H1 (cell line): Measurements from ENCODE around the gene EPM2A. TPM values are rescaled to one million over a fixed set of nuclear protein-coding genes. Genes with fewer than 3 reads are reported as not detected.

Experiments
- CTCF ChIA-PET: fragments of 300-600 bp; sonication (Branson Sonifier 250); formaldehyde crosslinking; loops from one replicate; lab custom pipeline; 2021; ENCODE audit not compliant: partially characterized antibody; lab: Charles Lee
- POLR2A ChIA-PET: fragments of 300-600 bp; sonication (Branson Sonifier 250); formaldehyde crosslinking; loops from one replicate; lab custom pipeline; 2021; ENCODE audit warnings: inconsistent platforms; ENCODE audit not compliant: partially characterized antibody; lab: Charles Lee
- DNase-seq, 2 experiments: peaks; one replicate each; pipeline versions ENCODE4 v3.0.0 to v3.0.0-alpha.2; 2010 to 2022; ENCODE audit warnings: low spot score in 2 of 2, low read depth in 1 of 2, mixed read lengths in 1 of 2
- FAIRE-seq: peaks from 2 replicates; lab custom pipeline; 2011; peaks lifted over from hg19 to GRCh38; lab: Jason Lieb, UNC
- H2AFZ ChIP-seq: 2 replicates; pipeline ENCODE4 v1.8.1; 2012; ENCODE audit warnings: low read length, inconsistent platforms
- H2AK5ac ChIP-seq: 2 replicates; pipeline ENCODE4 v1.6.1; 2013; ENCODE audit warnings: low read depth, low read length
- H2BK120ac ChIP-seq: replicated peaks from 2 replicates; pipeline ENCODE3; 2013; ENCODE audit warnings: low read depth, low read length, inconsistent platforms
- H2BK12ac ChIP-seq: 2 replicates; pipeline ENCODE4 v1.6.1; 2013; ENCODE audit warnings: low read depth, low read length
- H2BK15ac ChIP-seq: 2 replicates; pipeline ENCODE4 v1.6.1; 2013; ENCODE audit warnings: low read length
- H2BK20ac ChIP-seq: 2 replicates; pipeline ENCODE4 v1.6.1; 2013; ENCODE audit warnings: low read length
- H2BK5ac ChIP-seq: 2 replicates; pipeline ENCODE4 v1.6.1; 2013; ENCODE audit warnings: low read depth, low read length
- H3K14ac ChIP-seq: 2 replicates; pipeline ENCODE4 v1.6.1; 2013; ENCODE audit warnings: inconsistent platforms; ENCODE audit not compliant: insufficient read length
- H3K18ac ChIP-seq: 2 replicates; pipeline ENCODE4 v1.6.1; 2013; ENCODE audit warnings: low read length; ENCODE audit errors: extremely low read depth
- H3K23ac ChIP-seq: 2 replicates; pipeline ENCODE4 v1.6.1; 2013; ENCODE audit warnings: inconsistent platforms; ENCODE audit not compliant: insufficient read length
- H3K23me2 ChIP-seq: 2 replicates; pipeline ENCODE4 v1.6.1; 2013; ENCODE audit warnings: low read depth, low read length
- H3K27ac ChIP-seq: 2 replicates; pipeline ENCODE4 v1.6.1; 2011; ENCODE audit warnings: low read depth, low read length, inconsistent platforms
- H3K27me3 ChIP-seq, 4 experiments: replicated peaks in 1 of 4; 1 replicate in 1 of 4; 2 replicates in 3 of 4; pipeline versions ENCODE4 v1.6.1 to v1.8.1; 2011 to 2013; ENCODE audit warnings: low read length in 3 of 4, mild to moderate bottlenecking in 3 of 4, inconsistent platforms in 2 of 4, mixed read lengths in 2 of 4, moderate library complexity in 1 of 4; ENCODE audit not compliant: control insufficient read depth in 3 of 4, insufficient read depth in 3 of 4; ENCODE audit errors: extremely low read depth in 1 of 4
- H3K36me3 ChIP-seq, 4 experiments: 2 replicates each; pipeline versions ENCODE4 v1.6.1 to v1.8.1; 2011 to 2013; ENCODE audit warnings: mild to moderate bottlenecking in 4 of 4, low read length in 3 of 4, moderate library complexity in 2 of 4, control low read depth in 1 of 4, inconsistent platforms in 1 of 4; ENCODE audit not compliant: insufficient read depth in 4 of 4, control insufficient read depth in 2 of 4
- H3K4ac ChIP-seq: replicated peaks from 2 replicates; pipeline ENCODE3; 2013; ENCODE audit warnings: low read length, low read depth, mixed read lengths, inconsistent platforms; ENCODE audit not compliant: insufficient read length
- H3K4me1 ChIP-seq, 4 experiments: replicated peaks in 1 of 4; 1 replicate in 1 of 4; 2 replicates in 3 of 4; pipeline versions ENCODE4 v1.6.1 to v1.8.1; 2011 to 2013; ENCODE audit warnings: low read length in 3 of 4, inconsistent platforms in 2 of 4, mixed read lengths in 1 of 4; ENCODE audit not compliant: insufficient read depth in 4 of 4, control insufficient read depth in 3 of 4
- H3K4me2 ChIP-seq, 2 experiments: 2 replicates each; pipeline versions ENCODE4 v1.6.1 to v1.8.1; 2011 to 2013; ENCODE audit warnings: low read depth in 2 of 2, low read length in 2 of 2, control low read depth in 1 of 2, inconsistent platforms in 1 of 2, mild to moderate bottlenecking in 1 of 2; ENCODE audit not compliant: insufficient read depth in 1 of 2
- H3K4me3 ChIP-seq, 4 experiments: fragments of 200-600, 300-600 bp in 1 of 4; sonication (generic), shearing (Covaris generic), sonication (Bioruptor Twin) in 1 of 4; 2 replicates each; pipeline versions ENCODE4 v1.5.1 to v1.8.1; 2011 to 2016; ENCODE audit warnings: low read length in 4 of 4, low read depth in 3 of 4, control low read depth in 2 of 4, inconsistent platforms in 2 of 4, mild to moderate bottlenecking in 2 of 4, mixed read lengths in 1 of 4, moderate library complexity in 1 of 4; ENCODE audit not compliant: insufficient read depth in 2 of 4; ENCODE audit errors: extremely low read depth in 1 of 4
- H3K56ac ChIP-seq: replicated peaks from 2 replicates; pipeline ENCODE3; 2013; ENCODE audit warnings: low read depth, mild to moderate bottlenecking, mixed read lengths, low read length, inconsistent platforms; ENCODE audit not compliant: insufficient read length
- H3K79me1 ChIP-seq: 2 replicates; pipeline ENCODE4 v1.6.1; 2013; ENCODE audit warnings: low read depth, low read length, control low read depth
- H3K79me2 ChIP-seq, 2 experiments: 2 replicates each; pipeline versions ENCODE4 v1.6.1 to v1.8.1; 2012 to 2013; ENCODE audit warnings: low read length in 2 of 2, mild to moderate bottlenecking in 2 of 2, inconsistent platforms in 1 of 2; ENCODE audit not compliant: insufficient read depth in 2 of 2, control insufficient read depth in 1 of 2
- H3K9ac ChIP-seq, 4 experiments: replicated peaks in 1 of 4; 1 replicate in 1 of 4; 2 replicates in 3 of 4; pipeline versions ENCODE4 v1.6.1 to v1.8.1; 2011 to 2013; ENCODE audit warnings: low read depth in 3 of 4, low read length in 3 of 4, control low read depth in 2 of 4, mild to moderate bottlenecking in 2 of 4, moderate library complexity in 2 of 4, inconsistent platforms in 1 of 4; ENCODE audit errors: extremely low read depth in 1 of 4
- H3K9me3 ChIP-seq, 2 experiments: 2 replicates each; pipeline versions ENCODE4 v1.6.1 to v1.8.1; 2012 to 2013; ENCODE audit warnings: mild to moderate bottlenecking in 2 of 2, moderate library complexity in 2 of 2, control low read depth in 1 of 2, inconsistent platforms in 1 of 2, low read depth in 1 of 2, low read length in 1 of 2, mixed read lengths in 1 of 2; ENCODE audit not compliant: insufficient read depth in 2 of 2
- H4K20me1 ChIP-seq, 2 experiments: replicated peaks in 1 of 2; 2 replicates each; pipeline versions ENCODE3 to v1.8.1; 2011 to 2013; ENCODE audit warnings: inconsistent platforms in 2 of 2, low read length in 2 of 2, mild to moderate bottlenecking in 1 of 2; ENCODE audit not compliant: insufficient read depth in 2 of 2, control insufficient read depth in 1 of 2
- H4K5ac ChIP-seq: 2 replicates; pipeline ENCODE4 v1.6.1; 2013; ENCODE audit warnings: low read length, low read depth, mixed read lengths, inconsistent platforms; ENCODE audit not compliant: insufficient read length
- H4K8ac ChIP-seq: 2 replicates; pipeline ENCODE4 v1.8.0; 2013; ENCODE audit warnings: mild to moderate bottlenecking, moderate library complexity, low read length, inconsistent platforms; ENCODE audit not compliant: insufficient read depth; ENCODE audit errors: extremely low read depth
- H4K91ac ChIP-seq: replicated peaks from 2 replicates; pipeline ENCODE3; 2013; ENCODE audit warnings: low read length, mixed read lengths, inconsistent platforms; ENCODE audit not compliant: insufficient read length
- CBX8 ChIP-seq: fragments of 300-800, 300-1000 bp; sonication (generic); IDR thresholded peaks from 2 replicates; pipeline ENCODE4 v1.7.1; 2016; ENCODE audit warnings: low read depth, low read length, borderline replicate concordance
- CHD2 ChIP-seq: IDR thresholded peaks from 2 replicates; pipeline ENCODE4 v1.6.1; 2012; ENCODE audit warnings: low read length, improper control_type of control experiment
- JUN ChIP-seq: IDR thresholded peaks from 2 replicates; pipeline ENCODE4 v1.6.1; 2011; ENCODE audit warnings: low read depth, mild to moderate bottlenecking, improper control_type of control experiment, low read length
- KDM5A ChIP-seq: fragments of 200-600 bp; IDR thresholded peaks from 2 replicates; pipeline ENCODE4 v1.7.1; 2012; ENCODE audit warnings: mild to moderate bottlenecking, low read length, inconsistent platforms, mixed read lengths
- POLR2AphosphoS5 ChIP-seq: IDR thresholded peaks from 2 replicates; pipeline ENCODE4 v1.6.1; 2011; ENCODE audit warnings: low read depth, low read length
- ZNF274 ChIP-seq: IDR thresholded peaks from 2 replicates; pipeline ENCODE4 v1.7.0; 2012; ENCODE audit warnings: low read length, borderline replicate concordance; ENCODE audit errors: extremely low read depth
- WGBS, 2 experiments: shearing (Covaris generic) in 1 of 2; methylation state at CpG; one replicate each; pipeline versions ENCODE4 v1.1.6 to v1.1.7; 2013 to 2015; ENCODE audit warnings: low lambda C conversion rate in 2 of 2, mixed read lengths in 2 of 2, inconsistent platforms in 1 of 2, low coverage in 1 of 2, missing lambda C conversion rate in 1 of 2; ENCODE audit not compliant: insufficient replicate concordance in 2 of 2, insufficient coverage in 1 of 2, insufficient read length in 1 of 2; ENCODE audit errors: extremely low coverage in 1 of 2, missing lambda C conversion rate in 1 of 2; 5-methylcytosine and 5-hydroxymethylcytosine counted together
- polyA plus RNA-seq, 7 experiments: library from polyadenylated mRNA; depleted of rRNA in 3 of 7; stranded (reverse) in 5 of 7; unstranded in 2 of 7; fragments of >200 nt in 5 of 7; fragments of 200-250 nt in 2 of 7; gene quantifications; 1 replicate in 5 of 7; 2 replicates in 1 of 7; 4 replicates in 1 of 7; pipeline versions ENCODE4 v1.2.1 to v1.2.3, GENCODE V29; 2011 to 2013; ENCODE audit warnings: missing spikeins in 2 of 7, mixed read lengths in 2 of 7
- total RNA-seq: library from RNA; stranded (reverse); fragmentation: NEBNext Ultra II Directional; extraction: Animal tissue kit (Norgen Biotek cat#: 25700); gene quantifications from 2 replicates; pipeline ENCODE4 v1.2.1, GENCODE V29; 2021
- TF ChIP-seq, protein P1 (sequence below), 3 experiments: IDR thresholded peaks; 1 replicate in 2 of 3; 2 replicates in 1 of 3; pipeline versions ENCODE4 v1.5.1 to v1.6.1; 2011; ENCODE audit warnings: low read length in 3 of 3, mild to moderate bottlenecking in 3 of 3, inconsistent platforms in 2 of 3, low read depth in 1 of 3, moderate library complexity in 1 of 3; ENCODE audit not compliant: insufficient read depth in 1 of 3; ENCODE audit errors: control extremely low read depth in 1 of 3
- TF ChIP-seq, protein P2 (sequence below): IDR thresholded peaks from 2 replicates; pipeline ENCODE4 v1.6.1; 2012; ENCODE audit warnings: low read length, inconsistent platforms
- TF ChIP-seq, protein P3 (sequence below): IDR thresholded peaks from 2 replicates; pipeline ENCODE4 v1.6.1; 2011; ENCODE audit warnings: low read length, improper control_type of control experiment

Gene EPM2A
- total and polyA plus RNA-seq, 2 of the 8 experiments (the other 6 are each of a cell fraction or from before 2014, with no cell fraction given): 2.3 to 6.2 TPM

DNA sequence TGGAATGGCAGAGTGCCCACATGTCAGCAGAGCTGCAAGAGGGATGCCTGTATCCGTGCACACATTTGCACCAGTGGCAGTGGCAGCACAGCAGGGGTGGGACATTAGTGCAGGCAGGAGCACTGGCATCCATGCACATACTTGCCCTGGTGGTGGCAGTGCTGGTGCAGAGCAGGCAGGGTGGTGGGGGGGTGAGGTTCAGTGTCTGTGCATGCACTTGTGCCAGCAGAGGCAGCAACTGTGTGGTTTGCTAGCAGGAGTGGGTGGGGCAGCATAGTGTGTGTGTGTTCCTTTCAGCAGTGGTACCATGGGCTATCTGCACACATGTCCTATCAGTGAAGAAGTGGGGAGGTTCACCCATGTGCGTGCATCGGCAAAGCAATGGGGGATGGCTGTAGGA is 151.6 kb downstream of the EPM2A start:
- H3K79me1 ChIP-seq: no peaks in the 10 kb centered on the region
- H3K4me1 ChIP-seq: peaks cover 0 to 4% (median 1%) of the 10 kb centered on the region in 4 experiments; a peak in 2 of 7 replicates
- no peak overlapping the region for H3K56ac ChIP-seq
- no peak overlapping the region for H2AFZ ChIP-seq
- H2BK120ac ChIP-seq: no peak overlapping the region
- H3K14ac ChIP-seq: no peak overlapping the region
- H3K23me2 ChIP-seq: no peaks in the 10 kb centered on the region
- no peaks in the 10 kb centered on the region for H3K79me2 ChIP-seq
- H3K4ac ChIP-seq: no peak overlapping the region
- no peak overlapping the region for H4K8ac ChIP-seq
- H3K9me3 ChIP-seq: no peaks in the 10 kb centered on the region; a peak in 1 of 4 replicates
- FAIRE-seq (no peak), DNase-seq (no peak)
- H3K4me3 ChIP-seq: no peak overlapping the region
- H3K36me3 ChIP-seq: no peaks in the 10 kb centered on the region
- no peak overlapping the region for H2BK15ac ChIP-seq
- H3K4me2 ChIP-seq: no peak overlapping the region
- no peak overlapping the region for H2BK5ac ChIP-seq
- CTCF ChIA-PET: no interaction called here
- H2BK20ac ChIP-seq: no peak overlapping the region
- H2AK5ac ChIP-seq: peak overlapping the region; percentile 70
- WGBS, 2 experiments: 85% methylated on average over 3 of the region's 3 CpGs; no CpG with 5 or more reads in 1 of the 2 experiments
- peaks cover 0 to 1% of the 10 kb centered on the region in 2 experiments for H4K20me1 ChIP-seq
- no peak overlapping the region for H3K23ac ChIP-seq
- no peak overlapping the region for H4K5ac ChIP-seq
- no peak overlapping the region for H4K91ac ChIP-seq
- H3K9ac ChIP-seq: no peak overlapping the region; a peak in 1 of 7 replicates
- H2BK12ac ChIP-seq: no peak overlapping the region; the same call in 1 of the 2 replicates
- POLR2A ChIA-PET: no interaction called here
- H3K27ac ChIP-seq: no peak overlapping the region
- H3K18ac ChIP-seq: no peak overlapping the region
- H3K27me3 ChIP-seq: peaks cover 0 to under 1% (median 0%) of the 10 kb centered on the region in 4 experiments; a peak in 1 of 7 replicates
- TF ChIP-seq CHD2: no peak
- TF ChIP-seq, protein P1, sequence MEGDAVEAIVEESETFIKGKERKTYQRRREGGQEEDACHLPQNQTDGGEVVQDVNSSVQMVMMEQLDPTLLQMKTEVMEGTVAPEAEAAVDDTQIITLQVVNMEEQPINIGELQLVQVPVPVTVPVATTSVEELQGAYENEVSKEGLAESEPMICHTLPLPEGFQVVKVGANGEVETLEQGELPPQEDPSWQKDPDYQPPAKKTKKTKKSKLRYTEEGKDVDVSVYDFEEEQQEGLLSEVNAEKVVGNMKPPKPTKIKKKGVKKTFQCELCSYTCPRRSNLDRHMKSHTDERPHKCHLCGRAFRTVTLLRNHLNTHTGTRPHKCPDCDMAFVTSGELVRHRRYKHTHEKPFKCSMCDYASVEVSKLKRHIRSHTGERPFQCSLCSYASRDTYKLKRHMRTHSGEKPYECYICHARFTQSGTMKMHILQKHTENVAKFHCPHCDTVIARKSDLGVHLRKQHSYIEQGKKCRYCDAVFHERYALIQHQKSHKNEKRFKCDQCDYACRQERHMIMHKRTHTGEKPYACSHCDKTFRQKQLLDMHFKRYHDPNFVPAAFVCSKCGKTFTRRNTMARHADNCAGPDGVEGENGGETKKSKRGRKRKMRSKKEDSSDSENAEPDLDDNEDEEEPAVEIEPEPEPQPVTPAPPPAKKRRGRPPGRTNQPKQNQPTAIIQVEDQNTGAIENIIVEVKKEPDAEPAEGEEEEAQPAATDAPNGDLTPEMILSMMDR (IDR thresholded peaks at IDR 0.05; ENCODE audit: control extremely low read depth in 1 of 3, insufficient read depth in 1 of 3, low read depth in 1 of 3, low read length in 3 of 3): no peak
- TF ChIP-seq POLR2AphosphoS5: no peak
- TF ChIP-seq, protein P2, sequence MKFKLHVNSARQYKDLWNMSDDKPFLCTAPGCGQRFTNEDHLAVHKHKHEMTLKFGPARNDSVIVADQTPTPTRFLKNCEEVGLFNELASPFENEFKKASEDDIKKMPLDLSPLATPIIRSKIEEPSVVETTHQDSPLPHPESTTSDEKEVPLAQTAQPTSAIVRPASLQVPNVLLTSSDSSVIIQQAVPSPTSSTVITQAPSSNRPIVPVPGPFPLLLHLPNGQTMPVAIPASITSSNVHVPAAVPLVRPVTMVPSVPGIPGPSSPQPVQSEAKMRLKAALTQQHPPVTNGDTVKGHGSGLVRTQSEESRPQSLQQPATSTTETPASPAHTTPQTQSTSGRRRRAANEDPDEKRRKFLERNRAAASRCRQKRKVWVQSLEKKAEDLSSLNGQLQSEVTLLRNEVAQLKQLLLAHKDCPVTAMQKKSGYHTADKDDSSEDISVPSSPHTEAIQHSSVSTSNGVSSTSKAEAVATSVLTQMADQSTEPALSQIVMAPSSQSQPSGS: no peak
- no peak for TF ChIP-seq KDM5A
- no peak for TF ChIP-seq JUN
- no peak for TF ChIP-seq CBX8
- no peak for TF ChIP-seq ZNF274
- TF ChIP-seq, protein P3, sequence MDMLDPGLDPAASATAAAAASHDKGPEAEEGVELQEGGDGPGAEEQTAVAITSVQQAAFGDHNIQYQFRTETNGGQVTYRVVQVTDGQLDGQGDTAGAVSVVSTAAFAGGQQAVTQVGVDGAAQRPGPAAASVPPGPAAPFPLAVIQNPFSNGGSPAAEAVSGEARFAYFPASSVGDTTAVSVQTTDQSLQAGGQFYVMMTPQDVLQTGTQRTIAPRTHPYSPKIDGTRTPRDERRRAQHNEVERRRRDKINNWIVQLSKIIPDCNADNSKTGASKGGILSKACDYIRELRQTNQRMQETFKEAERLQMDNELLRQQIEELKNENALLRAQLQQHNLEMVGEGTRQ: no peak
